GOT3 (cell line): ENCODE measurements around the gene DNAAF6.
"Not testable (repeated sequence)": the region's sequence is repeated elsewhere in the genome, so short reads cannot be mapped to it uniquely, and the experiment has no call there.

Source experiments
- DNase-seq: peaks from one replicate; lab custom pipeline; 2025; ENCODE audit warnings: mixed read lengths; lab: John Stamatoyannopoulos, UW

DNAAF6 gene

DNA sequence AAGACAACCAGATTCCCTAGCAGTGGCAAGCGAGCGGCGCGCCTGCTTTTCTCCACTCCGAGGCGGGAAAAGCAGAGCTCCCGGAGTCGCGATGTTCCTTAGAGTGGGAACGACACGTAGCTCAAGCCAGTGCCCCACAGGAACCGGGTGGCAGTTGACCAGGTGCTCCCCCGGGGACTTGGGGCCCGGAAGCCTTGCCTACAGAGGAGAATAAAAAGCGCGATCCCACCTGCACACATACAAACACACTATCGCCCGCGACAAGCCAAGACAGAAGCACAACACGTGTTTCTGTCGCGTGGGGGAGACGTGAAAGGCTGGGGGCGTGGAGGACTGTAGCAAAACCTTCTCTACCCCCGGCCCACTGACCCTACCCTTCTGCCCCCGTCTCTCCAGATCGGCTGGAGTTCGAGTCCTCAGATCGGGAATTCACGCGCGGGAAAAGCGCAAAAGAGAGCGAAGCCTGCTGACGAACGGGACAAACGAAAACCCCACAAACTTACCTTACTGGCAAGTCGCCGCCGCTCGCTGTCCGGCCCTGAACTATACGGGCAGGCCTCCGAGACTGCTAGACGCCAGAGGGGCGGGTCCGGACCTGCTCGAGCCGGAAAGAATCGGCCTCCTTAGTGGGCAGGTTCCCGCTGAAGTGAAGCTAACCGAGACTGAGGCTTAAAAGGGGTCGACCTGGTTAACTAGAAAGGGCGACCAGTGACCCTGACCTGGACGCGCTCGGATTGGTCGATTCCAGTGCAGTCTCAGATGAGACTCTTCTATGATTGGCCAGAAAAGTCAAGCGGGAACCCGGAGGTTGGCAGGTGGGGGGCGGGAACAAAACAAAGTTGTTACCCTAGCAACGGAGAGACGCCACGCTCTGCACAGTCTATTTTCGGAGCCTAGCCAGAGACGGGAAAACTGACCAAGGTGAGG lies at the start of gene DNAAF6, which contains the start of gene NUP62CL:
TSS of gene DNAAF6 (plus strand) at position 842 of the 927 bp plus-strand sequence. CDS start 6,265 bp downstream, outside the sequence.
TSS of gene NUP62CL (minus strand) at position 664 of the 927 bp plus-strand sequence. CDS start 31,287 bp downstream, outside the sequence.
- no peak for DNase-seq

DNA sequence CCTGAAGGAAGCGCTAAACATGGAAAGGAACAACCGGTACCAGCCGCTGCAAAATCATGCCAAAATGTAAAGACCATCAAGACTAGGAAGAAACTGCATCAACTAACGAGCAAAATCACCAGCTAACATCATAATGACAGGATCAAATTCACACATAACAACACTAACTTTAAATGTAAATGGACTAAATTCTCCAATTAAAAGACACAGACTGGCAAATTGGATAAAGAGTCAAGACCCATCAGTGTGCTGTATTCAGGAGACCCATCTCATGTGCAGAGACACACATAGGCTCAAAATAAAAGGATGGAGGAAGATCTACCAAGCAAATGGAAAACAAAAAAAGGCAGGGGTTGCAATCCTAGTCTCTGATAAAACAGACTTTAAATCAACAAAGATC lies 48.8 kb upstream of the DNAAF6 start:
- not testable (repeated sequence) for DNase-seq

DNA sequence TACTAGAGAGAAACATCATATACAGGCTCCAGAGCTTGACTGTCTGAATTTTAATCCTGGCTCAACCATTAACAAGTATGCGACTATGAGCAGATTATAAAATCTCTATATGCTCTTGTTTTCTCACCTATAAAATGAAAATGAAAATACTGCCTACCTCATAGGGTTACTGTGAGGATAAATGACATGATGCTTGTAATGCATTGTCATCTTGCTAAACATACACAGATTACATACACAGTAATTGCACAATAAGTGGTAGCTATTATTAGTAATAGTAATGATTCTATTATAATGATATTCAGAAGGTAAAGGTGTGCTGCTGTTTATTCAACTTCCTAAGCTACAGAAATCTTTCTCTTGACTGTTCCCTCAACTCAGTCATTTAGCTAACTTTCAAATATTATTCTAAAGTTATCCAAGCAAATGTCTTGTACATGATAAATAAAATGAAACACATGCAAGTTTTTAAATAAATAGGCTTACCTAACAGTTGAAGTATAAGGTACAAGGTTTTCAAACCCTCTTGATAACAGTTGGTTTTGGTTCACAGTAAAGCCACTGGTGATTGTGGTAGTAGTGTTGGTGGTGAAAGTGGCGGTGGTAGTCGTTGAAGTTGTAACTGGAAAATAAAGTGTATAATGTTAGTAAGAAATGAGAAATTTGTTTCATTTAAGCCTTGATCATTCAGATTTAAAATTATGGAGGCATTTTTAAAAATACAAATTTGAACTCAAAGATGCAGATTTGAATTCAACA lies 39.1 kb upstream of the DNAAF6 start:
- DNase-seq = no peak

DNA sequence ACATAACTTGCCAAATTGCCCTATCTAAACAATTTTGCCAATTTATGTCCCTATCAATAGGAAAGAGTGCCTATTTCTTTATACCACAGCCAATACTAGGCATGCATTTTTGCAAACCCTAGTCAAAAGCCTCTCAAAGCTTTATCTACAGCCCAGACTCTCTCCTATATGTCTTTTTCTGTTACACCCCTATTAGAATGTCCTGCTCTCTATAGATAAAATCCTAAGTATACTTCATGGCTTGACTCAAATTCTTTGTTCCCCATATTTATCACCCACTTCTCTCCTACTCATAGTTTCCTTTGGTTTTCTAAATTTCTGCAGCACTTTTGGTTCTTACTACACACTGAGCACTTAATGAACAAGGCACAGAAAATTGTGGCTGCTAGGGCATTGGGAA lies 38.2 kb upstream of the DNAAF6 start:
- DNase-seq = no peak

DNA sequence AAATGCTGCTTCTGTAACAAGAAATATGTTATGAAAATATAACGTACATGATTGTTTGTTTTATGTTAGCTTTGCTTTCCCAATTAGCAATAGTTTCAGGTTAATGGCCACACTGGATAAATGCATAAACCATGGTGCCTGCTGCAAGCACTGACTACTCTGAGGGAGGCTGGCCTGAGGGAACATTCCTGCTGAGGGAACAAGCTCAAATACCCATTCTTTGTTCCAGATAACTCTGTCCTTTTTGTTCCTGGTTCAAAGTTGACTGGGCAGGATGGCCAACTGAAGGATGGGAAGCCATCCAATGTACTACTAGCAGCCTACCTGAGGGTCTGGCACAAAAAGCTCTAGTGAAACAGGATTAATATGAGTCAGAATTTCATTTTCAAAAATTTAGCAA lies 37.7 kb upstream of the DNAAF6 start:
- no peak for DNase-seq

DNA sequence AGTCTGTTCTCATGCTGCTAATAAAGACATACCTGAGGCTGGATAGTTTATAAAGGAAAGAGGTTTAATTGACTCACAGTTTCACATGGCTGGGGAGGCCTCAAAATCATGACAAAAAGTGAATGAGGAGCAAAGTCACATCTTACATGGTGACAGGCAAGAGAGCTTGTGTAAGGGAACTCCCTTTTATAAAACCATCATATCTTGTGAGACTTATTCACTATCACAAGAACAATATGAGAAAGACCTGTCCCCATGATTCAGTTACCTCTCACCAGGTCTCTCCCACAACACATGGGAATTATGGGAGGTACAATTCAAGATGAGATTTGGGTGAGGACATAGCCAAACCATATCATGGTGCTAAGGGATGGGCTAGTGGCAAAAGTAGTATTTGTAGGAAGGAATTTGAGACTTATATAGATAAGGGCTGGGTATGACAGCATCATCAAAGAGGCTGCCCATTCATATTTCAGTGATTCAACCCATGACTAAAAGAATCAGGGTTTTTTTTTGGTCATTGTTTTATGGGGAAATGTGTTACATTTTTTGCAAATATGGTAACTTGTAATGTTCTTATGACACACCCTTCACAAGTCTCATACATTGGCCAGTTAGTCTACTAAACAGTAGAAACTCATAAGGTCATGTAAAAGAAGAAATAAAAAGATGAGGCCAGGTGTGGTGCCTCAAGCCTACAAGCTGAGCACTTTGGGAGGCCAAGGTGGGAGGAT lies 34.9 kb upstream of the DNAAF6 start:
- DNase-seq = no peak

DNA sequence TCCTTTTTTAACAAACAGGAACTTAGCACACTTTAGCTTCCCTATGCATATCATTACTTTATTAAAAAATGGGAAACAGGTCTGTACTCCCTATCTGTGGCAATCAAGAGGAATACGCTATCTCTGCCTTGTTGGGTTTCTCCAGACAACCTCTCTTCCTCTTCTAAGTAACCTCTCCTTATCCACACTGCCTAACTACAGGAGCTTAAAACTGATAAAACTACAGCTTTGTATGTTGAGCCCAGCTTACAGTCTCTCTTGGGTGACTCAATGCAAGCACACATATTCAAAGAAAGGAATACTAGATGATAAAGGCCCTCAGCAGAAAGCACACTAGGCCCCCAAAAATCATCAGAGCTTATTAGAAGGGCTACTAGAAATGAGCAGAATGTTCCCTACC lies 9.1 kb upstream of the DNAAF6 start:
- no peak for DNase-seq

DNA sequence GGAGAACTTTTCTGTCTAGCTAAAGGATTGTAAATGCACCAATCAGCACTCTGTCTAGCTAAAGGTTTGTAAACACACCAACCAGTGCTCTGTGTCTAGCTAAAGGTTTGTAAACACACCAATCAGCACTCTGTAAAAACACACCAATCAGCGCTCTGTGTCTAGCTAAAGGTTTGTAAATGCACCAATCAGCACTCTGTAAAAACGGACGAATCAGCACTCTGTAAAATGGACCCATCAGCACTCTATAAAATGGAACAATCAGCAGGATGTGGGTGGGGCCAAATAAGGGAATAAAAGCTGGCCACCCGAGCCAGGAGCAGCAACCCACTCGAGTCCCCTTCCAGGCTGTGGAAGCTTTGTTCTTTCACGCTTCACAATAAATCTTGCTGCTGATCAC lies 8.3 kb upstream of the DNAAF6 start:
- not testable (repeated sequence) for DNase-seq

DNA sequence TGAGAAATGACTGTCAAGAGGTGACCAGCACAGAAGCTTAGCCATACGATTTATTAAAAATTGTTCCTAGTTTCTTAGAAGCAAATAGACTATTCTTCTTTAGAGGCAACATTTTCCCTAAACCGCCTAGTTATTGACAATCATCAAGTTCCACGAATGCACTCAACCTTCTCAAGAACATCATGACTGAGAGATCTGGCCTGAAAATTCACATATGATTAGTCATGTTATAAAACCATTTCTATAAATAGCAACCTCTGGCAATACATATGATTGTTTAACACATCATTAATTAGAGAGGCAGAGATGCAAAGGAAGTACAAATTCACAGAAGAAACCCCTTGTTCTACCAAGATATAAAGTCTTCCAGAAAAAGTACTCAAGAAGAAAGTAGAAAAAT lies 6.9 kb upstream of the DNAAF6 start:
- no peak for DNase-seq

DNA sequence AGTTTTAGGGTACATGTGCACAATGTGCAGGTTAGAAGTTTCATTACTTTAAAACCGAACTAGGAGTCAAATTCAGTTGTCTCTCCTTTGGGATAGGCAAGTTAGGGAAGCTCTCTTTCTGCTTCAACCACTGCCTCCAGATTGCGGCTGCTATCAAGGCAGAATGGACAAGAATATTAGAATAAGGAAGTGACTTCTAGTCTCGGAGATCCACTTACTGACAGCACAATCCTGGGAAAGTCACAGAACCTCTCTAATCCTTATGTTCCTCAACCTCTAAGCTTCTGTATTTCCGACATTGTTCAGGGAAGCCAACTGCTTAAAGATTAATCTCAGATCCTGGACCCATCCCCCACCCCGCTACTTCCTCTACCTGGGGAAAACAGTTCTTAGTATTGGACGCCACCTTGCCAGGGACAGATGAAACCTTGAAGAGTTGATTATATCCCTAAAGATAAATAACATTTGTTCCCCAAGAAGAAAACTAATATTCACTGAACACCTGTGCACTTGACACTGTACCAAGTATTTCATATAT lies 2.3 kb upstream of the DNAAF6 start:
- DNase-seq = no peak

DNA sequence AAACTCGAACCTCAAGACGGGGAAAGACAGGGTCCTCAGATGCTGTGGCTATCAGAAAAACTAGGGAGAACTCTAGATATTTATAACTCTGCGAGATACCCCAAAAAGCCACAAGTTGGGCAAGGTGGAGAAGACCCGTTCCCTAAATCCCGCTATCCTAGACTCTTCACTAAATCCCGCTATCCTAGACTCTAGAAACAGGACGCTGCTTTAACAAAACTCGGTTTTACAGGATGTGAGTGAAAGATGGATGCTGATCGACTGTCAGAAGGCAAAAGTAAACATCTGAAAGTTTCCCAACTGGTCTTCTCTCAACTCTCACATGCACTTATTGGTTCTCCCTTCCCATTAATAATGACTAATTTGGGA lies 270 bp downstream of the DNAAF6 start:
- DNase-seq = no peak

DNA sequence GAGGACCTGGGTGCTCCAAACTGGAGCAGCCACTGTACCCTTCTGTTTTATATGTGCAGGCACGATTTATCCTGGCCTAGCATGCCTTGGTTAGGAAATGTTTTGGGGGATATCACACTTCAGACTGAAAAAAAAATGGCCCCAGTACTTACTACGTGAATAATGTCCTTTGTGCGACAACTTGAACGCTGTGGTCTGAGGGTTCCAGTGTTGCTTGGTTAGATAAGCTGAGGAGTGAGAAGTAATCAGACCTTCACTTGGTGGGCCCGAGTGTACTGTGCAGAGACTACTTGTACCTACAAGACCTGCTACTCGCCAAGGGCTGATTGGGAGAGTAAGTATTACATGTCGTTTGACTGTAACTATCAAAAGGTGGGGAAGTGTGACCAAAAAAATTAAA lies 678 bp downstream of the DNAAF6 start:
- DNase-seq = no peak

DNA sequence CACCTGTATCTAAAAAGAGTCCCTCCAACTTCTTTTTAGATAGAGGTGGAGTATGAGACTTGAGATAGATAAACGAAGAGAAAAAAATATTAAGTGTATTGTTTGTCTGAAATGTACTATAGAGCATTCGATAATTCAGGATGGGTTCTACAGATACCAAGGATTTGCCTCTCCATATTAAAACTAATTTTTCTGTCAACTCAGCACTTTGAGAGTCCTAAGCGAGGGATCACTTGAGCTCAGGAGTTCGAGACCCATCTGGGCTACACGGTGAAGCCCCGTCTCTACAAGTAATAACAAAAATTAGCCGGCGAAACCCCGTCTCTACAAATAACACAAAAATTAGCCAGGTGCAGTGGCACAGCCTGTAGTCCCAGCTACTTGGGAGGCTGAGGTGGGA lies 1.5 kb downstream of the DNAAF6 start:
- no peak for DNase-seq

DNA sequence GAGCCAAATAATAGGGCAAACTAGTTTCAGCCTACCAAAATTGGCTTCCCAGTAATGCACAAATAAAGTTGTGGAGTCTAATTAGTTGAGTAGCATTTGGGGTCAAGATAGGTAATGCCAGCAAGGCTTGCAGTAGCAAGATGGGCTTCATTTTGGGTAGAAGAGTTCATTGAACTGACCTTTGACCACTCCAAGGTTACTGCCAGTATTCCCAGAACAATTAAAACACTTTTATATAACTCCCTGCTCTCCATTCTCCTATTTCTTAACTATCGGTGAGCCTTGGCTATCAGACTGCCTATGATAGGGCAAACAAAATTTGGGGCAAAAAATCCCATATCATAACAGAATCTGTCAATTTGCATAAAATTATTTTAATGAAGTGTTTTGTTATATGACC lies 7.1 kb downstream of the DNAAF6 start:
- DNase-seq = no peak

DNA sequence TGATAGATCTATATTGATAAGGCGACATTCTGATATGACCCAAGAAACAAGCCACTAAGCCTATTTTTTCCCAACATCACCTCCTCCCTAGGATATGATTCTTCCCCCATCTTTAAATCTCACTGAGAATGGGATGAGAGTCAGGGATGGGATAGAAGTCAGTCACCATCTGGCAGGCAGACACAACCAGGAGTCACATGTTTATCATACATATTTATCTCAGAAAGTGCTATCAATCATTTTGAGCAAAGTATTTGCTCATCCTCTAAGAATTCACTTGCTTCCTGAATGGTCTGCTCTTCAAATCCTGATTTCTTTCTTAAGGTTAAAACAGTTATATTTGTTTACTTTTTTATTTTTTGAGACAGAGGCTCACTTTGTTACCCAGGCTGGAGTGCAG lies 20.3 kb downstream of the DNAAF6 start:
- DNase-seq = no peak

DNA sequence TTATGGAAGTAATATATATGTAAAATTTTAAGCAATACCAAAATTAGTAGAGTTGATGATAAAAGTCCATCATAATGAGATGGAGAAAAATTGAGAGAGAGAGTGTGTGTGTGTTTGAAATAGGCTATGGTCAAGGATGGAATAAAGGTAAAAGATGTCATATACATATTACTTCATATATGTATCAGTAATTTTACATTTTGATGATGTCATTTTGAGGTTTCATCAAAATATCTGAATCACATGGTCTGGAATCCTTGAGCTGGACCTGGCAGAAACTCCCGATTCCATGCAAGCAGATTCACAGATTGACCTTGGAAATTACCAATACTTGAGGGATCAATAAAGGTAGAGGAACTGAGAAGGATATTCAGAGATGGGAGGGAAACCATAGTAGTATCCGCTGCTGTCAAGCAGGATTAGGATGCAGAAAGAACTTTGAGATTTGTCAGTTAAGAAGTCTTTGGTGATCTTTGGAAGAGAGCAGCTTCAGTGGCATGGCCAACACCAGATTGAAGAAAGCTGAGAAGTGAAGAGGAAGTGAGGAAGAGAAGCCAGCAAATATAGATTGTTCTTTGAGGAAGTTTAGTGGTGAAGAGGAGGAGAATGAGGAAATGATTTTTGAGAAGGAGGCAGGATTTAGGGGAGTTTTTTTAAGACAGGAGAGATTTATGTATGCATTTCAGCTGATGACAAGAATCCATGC lies 21.5 kb downstream of the DNAAF6 start:
- DNase-seq = no peak

DNA sequence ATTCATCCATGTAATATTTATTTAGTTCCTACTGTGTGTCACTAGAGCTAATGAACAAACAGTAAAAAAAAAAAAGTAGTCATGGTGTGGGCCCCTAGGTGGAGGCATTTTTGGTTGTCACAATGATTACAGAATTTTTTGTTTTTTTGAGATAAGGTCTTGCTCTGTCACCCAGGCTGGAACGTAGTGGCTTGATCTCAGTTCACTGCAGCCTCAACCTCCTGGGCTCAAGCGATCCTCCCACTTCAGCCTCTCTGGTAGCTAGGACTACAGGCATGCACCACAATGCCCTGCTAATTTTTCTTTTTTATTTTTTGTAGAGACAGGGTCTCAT lies 22.0 kb downstream of the DNAAF6 start:
- DNase-seq = no peak

DNA sequence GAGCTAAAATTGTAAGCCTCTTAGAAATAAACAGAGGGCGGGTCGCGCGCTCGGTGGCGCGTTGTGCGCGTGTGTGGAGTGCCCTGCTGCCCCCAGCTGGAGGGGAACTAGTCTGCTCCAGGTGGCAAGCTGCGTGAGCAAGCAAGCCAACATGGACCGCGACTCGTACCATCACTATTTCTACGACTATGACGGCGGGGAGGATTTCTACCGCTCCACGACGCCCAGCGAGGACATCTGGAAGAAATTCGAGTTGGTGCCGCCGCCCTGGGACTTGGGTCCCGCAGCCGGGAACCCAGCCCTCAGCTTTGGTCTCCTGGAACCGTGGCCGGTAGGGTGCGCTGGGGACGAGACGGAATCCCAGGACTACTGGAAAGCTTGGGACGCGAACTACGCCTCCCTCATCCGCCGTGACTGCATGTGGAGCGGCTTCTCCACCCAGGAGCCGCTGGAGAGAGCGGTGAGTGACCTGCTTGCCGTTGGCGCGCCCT lies 66.1 kb downstream of the DNAAF6 start:
- no peak for DNase-seq

DNA sequence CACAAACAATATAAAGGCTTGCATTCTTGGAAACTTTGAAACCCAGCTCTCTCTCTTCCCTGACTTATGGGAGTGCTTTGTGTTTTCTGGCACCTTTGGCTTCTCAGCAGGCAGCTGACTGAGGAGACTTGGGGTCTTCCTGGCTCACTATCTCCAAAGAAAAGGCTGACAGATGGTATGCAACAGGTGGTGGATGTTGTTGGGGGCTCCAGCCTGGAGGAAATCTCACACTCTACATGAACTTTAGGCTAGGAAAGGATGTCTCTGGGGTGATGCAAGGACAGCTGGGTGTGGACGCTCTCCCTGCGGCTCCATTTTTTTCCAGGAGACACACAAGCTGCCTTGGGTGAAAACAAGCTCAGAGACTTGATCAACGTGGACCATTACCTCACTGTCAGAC lies 67.4 kb downstream of the DNAAF6 start:
- no peak for DNase-seq

DNA sequence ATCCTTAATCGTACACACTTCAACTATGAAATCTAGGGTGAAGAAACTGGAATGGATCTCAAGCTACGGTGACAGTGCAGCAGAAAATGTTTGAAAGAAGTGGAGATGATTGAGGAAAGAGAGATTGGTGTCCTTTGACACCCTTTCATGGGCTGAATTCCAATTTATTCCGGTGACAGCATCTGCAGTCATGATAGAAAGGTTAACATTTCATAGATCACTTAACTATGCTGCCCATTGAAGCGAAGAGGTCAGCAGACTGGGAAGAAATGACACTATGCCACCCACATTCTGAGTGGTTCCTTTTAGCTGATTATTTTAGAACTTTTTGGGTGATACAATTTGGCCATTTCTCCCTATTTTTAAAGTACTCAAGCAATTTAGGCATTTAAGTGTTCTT lies 82.3 kb downstream of the DNAAF6 start:
- DNase-seq = no peak

DNA sequence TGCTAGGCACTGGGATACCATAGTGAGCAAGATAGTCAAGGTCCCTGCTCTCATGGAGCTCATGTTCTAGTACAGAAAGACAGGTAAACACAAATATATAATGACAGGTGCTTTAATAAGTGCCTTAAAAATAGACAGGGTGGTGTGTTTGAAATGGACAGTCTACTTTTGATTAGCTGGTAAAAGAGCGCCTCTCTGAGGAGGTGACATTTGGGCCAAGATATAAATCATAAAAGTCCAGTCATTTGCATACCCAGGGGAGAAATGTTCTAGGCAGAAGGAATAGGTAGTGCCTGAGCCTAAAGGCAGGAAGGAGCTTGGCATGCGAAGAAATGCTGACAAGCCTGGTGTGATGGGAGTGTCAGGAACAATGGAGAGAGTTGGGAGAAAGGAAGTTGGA lies 83.6 kb downstream of the DNAAF6 start:
- DNase-seq = no peak
